RWPE2 (cell line): ENCODE data around the gene PNPLA1.

ENCODE experiments used
- ATAC-seq: fragments of 200-7000 bp; cut with Tn5 transposase; 3 replicates; pipeline ENCODE4 v1.9.1; 2021; ENCODE audit warnings: low read depth
- DNase-seq: peaks from one replicate; pipeline ENCODE4 v3.0.0-alpha.2; 2020; ENCODE audit warnings: low spot score
- H3K27ac ChIP-seq: fragments of 450-650 bp; 2 replicates; pipeline ENCODE4 v1.5.1; 2017; ENCODE audit warnings: mild to moderate bottlenecking; ENCODE audit not compliant: poor library complexity, severe bottlenecking
- H3K27me3 ChIP-seq: fragments of 250-450 bp; sonication (Bioruptor Pico); 2 replicates; pipeline ENCODE4 v1.5.1; 2021; ENCODE audit warnings: mild to moderate bottlenecking, moderate library complexity; ENCODE audit not compliant: insufficient read depth, poor library complexity, severe bottlenecking
- H3K36me3 ChIP-seq: fragments of 250-450 bp; sonication (Bioruptor Pico); 2 replicates; pipeline ENCODE4 v1.5.1; 2020; ENCODE audit warnings: low read depth, mild to moderate bottlenecking, moderate library complexity
- H3K4me1 ChIP-seq: fragments of 250-450 bp; sonication (Bioruptor Pico); 2 replicates; pipeline ENCODE4 v1.5.1; 2021; ENCODE audit warnings: mild to moderate bottlenecking, moderate library complexity; ENCODE audit not compliant: insufficient read depth, poor library complexity, severe bottlenecking
- H3K4me3 ChIP-seq: fragments of 250-450 bp; sonication (Bioruptor Pico); 2 replicates; pipeline ENCODE4 v1.5.1; 2021; ENCODE audit warnings: mild to moderate bottlenecking, moderate library complexity; ENCODE audit not compliant: severe bottlenecking
- H3K9me3 ChIP-seq: fragments of 250-450 bp; sonication (Bioruptor Pico); 2 replicates; pipeline ENCODE4 v1.5.1; 2021; ENCODE audit warnings: mild to moderate bottlenecking, moderate library complexity; ENCODE audit not compliant: severe bottlenecking
- TF ChIP-seq, protein P1 (sequence below): fragments of 450-650 bp; IDR thresholded peaks from one replicate; pipeline ENCODE4 v1.5.1; 2017; ENCODE audit warnings: mild to moderate bottlenecking, moderate library complexity; ENCODE audit not compliant: poor library complexity, severe bottlenecking

Gene PNPLA1

DNA sequence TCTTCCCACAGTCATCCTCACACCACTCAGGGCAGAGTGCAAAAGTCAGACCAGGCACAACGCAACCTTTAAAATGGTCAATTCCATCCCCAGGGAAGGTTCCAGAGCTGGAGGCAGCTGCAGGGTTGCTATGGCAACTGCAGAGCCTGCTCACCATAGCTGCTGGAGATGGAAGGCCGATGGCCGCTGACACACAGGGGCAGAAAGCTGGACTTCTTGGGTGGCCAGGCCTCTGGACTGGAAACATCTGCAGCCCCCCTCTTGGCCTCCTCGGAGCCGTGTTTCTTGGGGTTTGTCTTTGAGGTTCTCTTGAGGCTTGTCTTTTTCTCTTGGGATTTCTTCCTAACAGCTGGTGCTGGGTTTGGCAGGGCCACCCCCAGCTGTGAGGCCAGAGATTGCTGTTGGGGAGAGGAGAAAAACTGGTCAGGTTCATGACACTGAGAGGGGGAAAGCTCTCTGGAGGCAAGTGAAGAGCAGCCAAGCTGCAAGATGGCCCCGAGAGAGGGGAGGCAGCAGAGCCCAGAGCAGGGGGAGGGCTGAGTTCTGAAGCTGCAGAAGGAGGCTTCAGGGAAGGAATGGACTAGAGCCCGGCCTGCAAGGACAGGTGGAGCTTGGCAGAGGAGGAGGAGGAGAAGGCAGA lies 56.6 kb downstream of the PNPLA1 start:
- Histone ChIP-seq H3K4me3 (no peak overlapping the region), H3K36me3 (no peaks in the 10 kb centered on the region), H3K27ac (no peak overlapping the region), H3K27me3 (no peaks in the 10 kb centered on the region), H3K4me1 (no peaks in the 10 kb centered on the region), H3K9me3 (no peaks in the 10 kb centered on the region)
- ATAC-seq (no peak), DNase-seq (no peak)
- TF ChIP-seq, protein P1, sequence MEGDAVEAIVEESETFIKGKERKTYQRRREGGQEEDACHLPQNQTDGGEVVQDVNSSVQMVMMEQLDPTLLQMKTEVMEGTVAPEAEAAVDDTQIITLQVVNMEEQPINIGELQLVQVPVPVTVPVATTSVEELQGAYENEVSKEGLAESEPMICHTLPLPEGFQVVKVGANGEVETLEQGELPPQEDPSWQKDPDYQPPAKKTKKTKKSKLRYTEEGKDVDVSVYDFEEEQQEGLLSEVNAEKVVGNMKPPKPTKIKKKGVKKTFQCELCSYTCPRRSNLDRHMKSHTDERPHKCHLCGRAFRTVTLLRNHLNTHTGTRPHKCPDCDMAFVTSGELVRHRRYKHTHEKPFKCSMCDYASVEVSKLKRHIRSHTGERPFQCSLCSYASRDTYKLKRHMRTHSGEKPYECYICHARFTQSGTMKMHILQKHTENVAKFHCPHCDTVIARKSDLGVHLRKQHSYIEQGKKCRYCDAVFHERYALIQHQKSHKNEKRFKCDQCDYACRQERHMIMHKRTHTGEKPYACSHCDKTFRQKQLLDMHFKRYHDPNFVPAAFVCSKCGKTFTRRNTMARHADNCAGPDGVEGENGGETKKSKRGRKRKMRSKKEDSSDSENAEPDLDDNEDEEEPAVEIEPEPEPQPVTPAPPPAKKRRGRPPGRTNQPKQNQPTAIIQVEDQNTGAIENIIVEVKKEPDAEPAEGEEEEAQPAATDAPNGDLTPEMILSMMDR: no peak

DNA sequence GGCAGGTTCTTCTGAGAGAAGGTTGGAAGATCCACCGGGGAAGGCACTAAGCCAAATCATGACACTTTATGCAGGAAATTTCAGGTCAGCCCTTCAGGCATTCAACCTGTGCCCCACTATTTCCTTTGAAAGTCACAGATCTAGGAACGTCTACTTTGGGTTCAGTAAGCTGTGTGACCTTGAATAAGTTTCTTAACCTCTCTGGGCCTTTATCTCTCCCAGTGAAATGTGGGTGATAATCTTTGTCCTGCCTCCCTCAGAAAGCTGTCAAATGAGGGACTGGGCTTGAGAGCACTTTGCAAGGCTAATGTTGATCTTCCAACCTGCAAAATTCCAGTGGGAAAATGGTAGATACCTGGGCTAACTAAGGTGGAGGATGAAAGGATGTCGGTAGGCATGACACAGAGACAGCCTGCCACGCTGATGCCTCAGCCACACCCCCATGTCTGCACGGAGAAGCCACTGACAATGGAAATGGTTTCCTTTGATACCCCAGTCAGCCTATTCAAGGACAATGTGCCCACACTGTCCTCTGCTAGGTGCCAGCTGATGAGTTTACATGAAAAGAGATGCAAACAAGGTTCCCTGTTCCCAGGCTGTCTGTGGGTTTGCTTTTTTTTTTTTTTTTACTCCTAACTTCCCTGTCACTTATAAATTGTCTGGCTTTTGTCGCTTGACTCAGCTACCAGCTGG lies 57.5 kb downstream of the PNPLA1 start:
- Histone ChIP-seq H3K4me3 (no peak overlapping the region), H3K9me3 (no peaks in the 10 kb centered on the region), H3K27me3 (no peaks in the 10 kb centered on the region), H3K27ac (no peak overlapping the region), H3K36me3 (no peaks in the 10 kb centered on the region), H3K4me1 (no peaks in the 10 kb centered on the region)
- ATAC-seq: no peak
- TF ChIP-seq, protein P1: no peak
- DNase-seq: no peak

DNA sequence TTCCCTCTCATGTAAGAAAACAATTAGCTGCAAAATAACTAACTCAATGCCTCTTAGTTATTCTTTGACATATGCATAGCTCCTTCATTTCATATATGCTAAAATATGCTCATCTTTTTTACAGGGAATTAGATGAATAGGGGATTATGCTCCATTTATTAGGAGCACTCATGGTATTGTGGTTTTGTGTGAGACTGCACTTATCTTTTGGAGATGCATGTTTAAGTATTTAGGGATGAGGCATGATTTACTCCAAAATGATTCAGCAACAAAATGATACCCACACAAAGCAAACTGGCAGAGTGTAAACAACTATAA lies 58.0 kb downstream of the PNPLA1 start:
- Histone ChIP-seq H3K27ac (no peak overlapping the region), H3K4me1 (no peaks in the 10 kb centered on the region), H3K4me3 (no peak overlapping the region), H3K27me3 (no peaks in the 10 kb centered on the region), H3K9me3 (no peaks in the 10 kb centered on the region), H3K36me3 (no peaks in the 10 kb centered on the region)
- ATAC-seq: no peak
- no peak for DNase-seq
- TF ChIP-seq, protein P1: no peak

DNA sequence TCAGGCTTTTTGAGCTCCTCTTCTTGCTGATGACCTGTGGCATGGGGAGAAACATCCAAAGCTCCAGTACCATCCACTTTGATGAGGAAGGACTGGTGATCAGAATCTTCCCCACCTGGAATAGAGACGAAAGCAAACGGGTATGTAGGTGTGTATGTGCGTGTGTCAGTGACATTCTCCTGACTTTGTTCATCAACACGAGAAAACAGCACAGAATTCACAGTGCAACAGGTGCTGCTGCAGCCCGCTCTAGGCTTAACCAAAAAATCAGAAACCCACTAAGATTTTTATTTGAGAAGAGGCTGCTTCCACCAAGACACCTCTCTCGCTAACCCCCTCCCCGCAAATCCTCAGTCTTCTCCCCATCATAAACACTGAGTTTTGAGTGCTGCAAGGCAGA lies 58.7 kb downstream of the PNPLA1 start:
- Histone ChIP-seq H3K9me3 (no peaks in the 10 kb centered on the region), H3K27ac (no peak overlapping the region), H3K36me3 (no peaks in the 10 kb centered on the region), H3K4me3 (no peak overlapping the region), H3K4me1 (no peaks in the 10 kb centered on the region), H3K27me3 (no peaks in the 10 kb centered on the region)
- ATAC-seq (no peak), DNase-seq (no peak)
- TF ChIP-seq, protein P1: no peak

DNA sequence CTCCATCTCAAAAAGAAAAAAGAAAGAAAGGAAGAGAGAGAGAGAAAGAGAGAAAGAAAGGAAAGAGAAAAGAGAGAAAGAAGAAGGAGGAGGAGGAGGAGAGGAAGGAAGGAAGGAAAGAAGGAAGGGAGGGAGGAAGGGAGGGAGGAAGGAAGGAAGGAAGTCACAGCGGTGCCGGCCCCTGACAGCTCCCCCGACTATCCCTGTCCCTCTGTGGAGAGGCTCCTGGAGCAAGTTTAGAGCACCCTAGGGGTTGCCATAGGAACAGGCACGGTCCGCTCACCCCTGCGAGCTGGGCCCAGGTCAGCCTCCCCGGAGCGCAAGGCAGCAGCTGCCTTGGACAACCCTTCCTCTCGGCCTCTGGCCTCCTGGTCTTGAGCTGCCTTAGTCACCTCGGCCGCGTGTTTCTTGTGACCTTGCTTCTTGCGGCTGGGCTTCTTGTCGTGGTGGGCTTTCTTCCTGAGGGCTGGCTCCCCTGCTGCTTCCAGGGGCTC lies 60.0 kb downstream of the PNPLA1 start:
- Histone ChIP-seq H3K4me1 (no peaks in the 10 kb centered on the region), H3K27ac (no peak overlapping the region), H3K9me3 (no peaks in the 10 kb centered on the region), H3K27me3 (no peaks in the 10 kb centered on the region), H3K36me3 (no peaks in the 10 kb centered on the region), H3K4me3 (no peak overlapping the region)
- TF ChIP-seq, protein P1: no peak
- DNase-seq: no peak
- ATAC-seq: no peak
